Measurements from ENCODE around the gene KREMEN1. TPM values are rescaled to one million over a fixed set of nuclear protein-coding genes. Genes with fewer than 3 reads are reported as not detected.

KREMEN1 gene
- total and polyA plus RNA-seq, 9 of the 15 experiments (the other 6 are each of a cell fraction or from before 2014, with no cell fraction given) = 0.69 to 11.5 (median 4.3) TPM

DNA sequence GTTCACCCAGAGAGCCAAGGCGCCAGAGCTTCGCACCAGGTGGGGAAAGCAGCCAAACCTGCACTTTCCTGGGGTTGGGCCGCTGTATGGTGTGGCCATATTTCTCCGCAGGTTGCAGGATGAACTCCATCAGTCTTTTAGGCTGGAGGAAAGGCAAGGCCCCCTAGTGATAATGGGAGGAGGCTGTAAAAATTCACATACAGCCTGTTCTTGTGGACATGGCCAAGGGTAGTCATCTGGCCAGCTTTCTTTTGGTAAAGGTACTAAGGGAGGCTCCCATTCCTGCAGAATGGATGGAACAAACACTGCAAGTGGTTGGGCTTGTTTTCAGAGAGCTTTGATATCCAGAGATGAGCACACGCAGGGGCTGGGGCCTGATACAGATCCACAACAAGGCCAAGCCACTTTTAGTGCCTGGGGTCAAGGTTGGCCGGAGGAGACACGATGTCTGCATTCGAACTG is 40.8 kb upstream of the KREMEN1 start (continued):
- TF ChIP-seq RCOR1 (IDR thresholded peaks at IDR 0.05; ENCODE audit: borderline replicate concordance in 1 of 2, low read depth in 2 of 2, low read length in 2 of 2) (no peak), NFIC (IDR thresholded peaks at IDR 0.05) (no peak), NRF1 (conservative IDR thresholded peaks at IDR 0.05 in 1 of 2, IDR thresholded peaks at IDR 0.05 in 1 of 2) (no peak), SMC3 (conservative IDR thresholded peaks at IDR 0.05; ENCODE audit: insufficient read depth, low read depth, low read length) (no peak), MXD1 (CRISPR knock-in tag; IDR thresholded peaks at IDR 0.05; ENCODE audit: borderline replicate concordance, poor library complexity, severe bottlenecking) (no peak), U2AF2 (optimal IDR thresholded peaks at IDR 0.05; ENCODE audit: low read depth, low read length) (no peak), RAD21 (CRISPR knock-in tag; conservative IDR thresholded peaks at IDR 0.05 in 1 of 2, IDR thresholded peaks at IDR 0.05 in 1 of 2) (0 out of 4 replicates have a peak, but pooled peaks of 1 of the 2 experiments have one; percentile 12), RBBP5 (IDR thresholded peaks at IDR 0.05; ENCODE audit: borderline replicate concordance, insufficient read depth, low read length, poor library complexity, severe bottlenecking) (peak; percentile 2), FOXK1 (CRISPR knock-in tag; IDR thresholded peaks at IDR 0.05; ENCODE audit: borderline replicate concordance) (no peak), NR2C1 (IDR thresholded peaks at IDR 0.05) (no peak), NR2C1 (tag; IDR thresholded peaks at IDR 0.05) (no peak), BMI1 (IDR thresholded peaks at IDR 0.05; ENCODE audit: low read length) (no peak)
- TF ChIP-seq, protein P1, sequence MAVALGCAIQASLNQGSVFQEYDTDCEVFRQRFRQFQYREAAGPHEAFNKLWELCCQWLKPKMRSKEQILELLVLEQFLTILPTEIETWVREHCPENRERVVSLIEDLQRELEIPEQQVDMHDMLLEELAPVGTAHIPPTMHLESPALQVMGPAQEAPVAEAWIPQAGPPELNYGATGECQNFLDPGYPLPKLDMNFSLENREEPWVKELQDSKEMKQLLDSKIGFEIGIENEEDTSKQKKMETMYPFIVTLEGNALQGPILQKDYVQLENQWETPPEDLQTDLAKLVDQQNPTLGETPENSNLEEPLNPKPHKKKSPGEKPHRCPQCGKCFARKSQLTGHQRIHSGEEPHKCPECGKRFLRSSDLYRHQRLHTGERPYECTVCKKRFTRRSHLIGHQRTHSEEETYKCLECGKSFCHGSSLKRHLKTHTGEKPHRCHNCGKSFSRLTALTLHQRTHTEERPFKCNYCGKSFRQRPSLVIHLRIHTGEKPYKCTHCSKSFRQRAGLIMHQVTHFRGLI (CRISPR knock-in tag; IDR thresholded peaks at IDR 0.05) = peak; percentile 32; the same call in 1 of the 2 replicates
